Vagina (tissue), 2 donors: ENCODE data around the gene AQP7. TPM values are rescaled to one million over a fixed set of nuclear protein-coding genes. Genes with fewer than 3 reads are reported as not detected.

Source experiments
- DNase-seq, 2 donors: peaks; one replicate each; pipeline ENCODE4 v3.0.0-alpha.2; 2017; ENCODE audit errors: extremely low spot score in 2 of 2
- H3K27ac ChIP-seq: fragments of 200-600 bp; sonication (generic); one replicate; pipeline ENCODE4 v1.5.1; 2019
- H3K27me3 ChIP-seq: fragments of 200-600 bp; sonication (generic); one replicate; pipeline ENCODE4 v1.5.1; 2019
- H3K36me3 ChIP-seq, 2 donors: fragments of 200-600 bp; sonication (generic); one replicate each; pipeline ENCODE4 v1.5.1; 2017 to 2019
- H3K4me1 ChIP-seq: fragments of 200-600 bp; sonication (generic); one replicate; pipeline ENCODE4 v1.5.1; 2019
- H3K4me3 ChIP-seq, 2 donors: fragments of 200-600 bp; sonication (generic); 1 replicate in 1 of 2; 2 replicates in 1 of 2; pipeline ENCODE4 v1.5.1; 2016 to 2019
- H3K9me3 ChIP-seq: fragments of 200-600 bp; sonication (generic); one replicate; pipeline ENCODE4 v1.5.1; 2019
- POLR2A ChIP-seq, 2 donors: fragments of 450-650 bp; IDR thresholded peaks; one replicate each; pipeline ENCODE4 v1.6.1; 2017; ENCODE audit warnings: antibody characterized with exemption in 2 of 2, mild to moderate bottlenecking in 2 of 2, moderate library complexity in 2 of 2
- POLR2AphosphoS5 ChIP-seq, 2 donors: sonication (generic); formaldehyde crosslinking; IDR thresholded peaks; one replicate each; pipeline ENCODE4 v1.9.0; 2017; ENCODE audit warnings: antibody characterized with exemption in 2 of 2, mild to moderate bottlenecking in 2 of 2, low read depth in 1 of 2; ENCODE audit not compliant: insufficient read depth in 1 of 2
- intact Hi-C: fragments of 100-400 bp; cut with DNase I; formaldehyde crosslinking; loops from one replicate; pipeline ENCODE4 v1.15.1; 2023
- total RNA-seq: library from RNA; depleted of rRNA; stranded (reverse); fragments of >200 nt; gene quantifications from one replicate; pipeline ENCODE4 v1.2.3, GENCODE V29; 2016
- TF ChIP-seq, protein P1 (sequence below), 3 experiments: fragments of 450-650 bp in 2 of 3; fragments of 200-600 bp in 1 of 3; sonication (generic) in 1 of 3; IDR thresholded peaks; one replicate each; pipeline ENCODE4 v1.5.1; 2017 to 2019; ENCODE audit warnings: antibody characterized with exemption in 3 of 3, mild to moderate bottlenecking in 2 of 3, moderate library complexity in 2 of 3

Gene AQP7
- total RNA-seq, 1 donor from 2014 or later = 6.4 TPM

- H3K27me3 ChIP-seq = no peaks in the 10 kb centered on the region
- H3K4me3 ChIP-seq = no peak overlapping the region
- H3K27ac ChIP-seq = no peak overlapping the region
- intact Hi-C loops = no loop called here
- TF ChIP-seq, protein P1, sequence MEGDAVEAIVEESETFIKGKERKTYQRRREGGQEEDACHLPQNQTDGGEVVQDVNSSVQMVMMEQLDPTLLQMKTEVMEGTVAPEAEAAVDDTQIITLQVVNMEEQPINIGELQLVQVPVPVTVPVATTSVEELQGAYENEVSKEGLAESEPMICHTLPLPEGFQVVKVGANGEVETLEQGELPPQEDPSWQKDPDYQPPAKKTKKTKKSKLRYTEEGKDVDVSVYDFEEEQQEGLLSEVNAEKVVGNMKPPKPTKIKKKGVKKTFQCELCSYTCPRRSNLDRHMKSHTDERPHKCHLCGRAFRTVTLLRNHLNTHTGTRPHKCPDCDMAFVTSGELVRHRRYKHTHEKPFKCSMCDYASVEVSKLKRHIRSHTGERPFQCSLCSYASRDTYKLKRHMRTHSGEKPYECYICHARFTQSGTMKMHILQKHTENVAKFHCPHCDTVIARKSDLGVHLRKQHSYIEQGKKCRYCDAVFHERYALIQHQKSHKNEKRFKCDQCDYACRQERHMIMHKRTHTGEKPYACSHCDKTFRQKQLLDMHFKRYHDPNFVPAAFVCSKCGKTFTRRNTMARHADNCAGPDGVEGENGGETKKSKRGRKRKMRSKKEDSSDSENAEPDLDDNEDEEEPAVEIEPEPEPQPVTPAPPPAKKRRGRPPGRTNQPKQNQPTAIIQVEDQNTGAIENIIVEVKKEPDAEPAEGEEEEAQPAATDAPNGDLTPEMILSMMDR (IDR thresholded peaks at IDR 0.05) = no peak
- TF ChIP-seq POLR2AphosphoS5 (IDR thresholded peaks at IDR 0.05; ENCODE audit: insufficient read depth in 1 of 2, low read depth in 1 of 2) = no peak
- no peak for TF ChIP-seq POLR2A (IDR thresholded peaks at IDR 0.05)
- no peaks in the 10 kb centered on the region for H3K9me3 ChIP-seq
- H3K36me3 ChIP-seq = no peaks in the 10 kb centered on the region
- H3K4me1 ChIP-seq = peaks cover 33% of the 10 kb centered on the region
- DNase-seq = no peak
Observed at GRCh38 chr9:33440609-33441008, 38.2 kb upstream of the AQP7 start.

DNA sequence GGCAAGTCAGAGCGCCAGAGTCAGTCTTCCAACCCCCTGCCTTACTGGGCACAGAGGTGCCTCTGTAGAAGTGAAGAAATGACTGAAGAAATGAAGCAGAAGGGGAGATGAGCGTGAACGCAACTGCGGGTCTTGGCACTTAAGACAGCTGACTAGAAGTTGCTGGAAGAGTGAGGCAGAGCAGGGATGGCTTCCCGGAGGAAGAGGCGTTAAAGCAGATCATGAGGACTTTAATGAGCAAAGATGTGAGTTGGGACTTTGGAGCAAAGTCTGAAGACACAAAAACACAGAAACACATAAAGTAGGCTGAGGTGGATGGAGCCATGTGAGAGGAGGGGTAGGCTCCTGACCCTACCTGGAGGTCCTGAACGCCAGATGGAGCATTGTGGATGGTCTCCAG is 37.8 kb upstream of the AQP7 start:
- TF ChIP-seq, protein P1 (IDR thresholded peaks at IDR 0.05) = no peak
- no peak for TF ChIP-seq POLR2A (IDR thresholded peaks at IDR 0.05)
- TF ChIP-seq POLR2AphosphoS5 (IDR thresholded peaks at IDR 0.05; ENCODE audit: insufficient read depth in 1 of 2, low read depth in 1 of 2) = no peak
- H3K27ac ChIP-seq = no peak overlapping the region
- H3K27me3 ChIP-seq = no peaks in the 10 kb centered on the region
- H3K4me1 ChIP-seq = peaks cover 33% of the 10 kb centered on the region
- intact Hi-C loops = no loop called here
- H3K36me3 ChIP-seq = no peaks in the 10 kb centered on the region
- H3K4me3 ChIP-seq = no peak overlapping the region
- DNase-seq = no peak
- H3K9me3 ChIP-seq = no peaks in the 10 kb centered on the region

GRCh38 chr9:33439731-33440130 is 37.4 kb upstream of the AQP7 start:
- Histone ChIP-seq H3K36me3 (no peaks in the 10 kb centered on the region), H3K27ac (no peak overlapping the region), H3K9me3 (no peaks in the 10 kb centered on the region), H3K4me3 (no peak overlapping the region), H3K27me3 (no peaks in the 10 kb centered on the region), H3K4me1 (peaks cover 33% of the 10 kb centered on the region)
- no peak for DNase-seq
- intact Hi-C loops = no loop called here
- TF ChIP-seq POLR2A (IDR thresholded peaks at IDR 0.05) (no peak), POLR2AphosphoS5 (IDR thresholded peaks at IDR 0.05; ENCODE audit: insufficient read depth in 1 of 2, low read depth in 1 of 2) (no peak)
- TF ChIP-seq, protein P1 (IDR thresholded peaks at IDR 0.05) = no peak

- H3K4me3 ChIP-seq = no peak overlapping the region
- no peaks in the 10 kb centered on the region for H3K27me3 ChIP-seq
- no peaks in the 10 kb centered on the region for H3K9me3 ChIP-seq
- H3K36me3 ChIP-seq = no peaks in the 10 kb centered on the region
- H3K27ac ChIP-seq = no peak overlapping the region
- H3K4me1 ChIP-seq = peaks cover 33% of the 10 kb centered on the region
- DNase-seq = no peak
- TF ChIP-seq, protein P1 (IDR thresholded peaks at IDR 0.05) = no peak
- TF ChIP-seq POLR2A (IDR thresholded peaks at IDR 0.05) (no peak), POLR2AphosphoS5 (IDR thresholded peaks at IDR 0.05; ENCODE audit: insufficient read depth in 1 of 2, low read depth in 1 of 2) (no peak)
- intact Hi-C loops = no loop called here
Observed at GRCh38 chr9:33438926-33439680, 36.7 kb upstream of the AQP7 start.

- Histone ChIP-seq H3K27ac (no peak overlapping the region), H3K36me3 (no peaks in the 10 kb centered on the region), H3K4me1 (peaks cover 31% of the 10 kb centered on the region), H3K9me3 (no peaks in the 10 kb centered on the region), H3K27me3 (no peaks in the 10 kb centered on the region), H3K4me3 (no peak overlapping the region)
- no peak for DNase-seq
- intact Hi-C loops = no loop called here
- TF ChIP-seq POLR2AphosphoS5 (IDR thresholded peaks at IDR 0.05; ENCODE audit: insufficient read depth in 1 of 2, low read depth in 1 of 2) = no peak
Observed at GRCh38 chr9:33437898-33438297, 35.5 kb upstream of the AQP7 start.
